ENCODE data around the gene SCARF2. TPM values are rescaled to one million over a fixed set of nuclear protein-coding genes. Genes with fewer than 3 reads are reported as not detected.
"Not testable (repeated sequence)": the region's sequence is repeated elsewhere in the genome, so short reads cannot be mapped to it uniquely, and the experiment has no call there.

Gene SCARF2
- total RNA-seq, 5 donors from 2014 or later (not counting 1 experiment from before 2014, with no cell fraction given): 1.6 to 3.1 (median 2.9) TPM

GRCh38 chr22:20386972-20387371 lies 50.7 kb downstream of the SCARF2 start:
- Histone ChIP-seq H3K27me3 (replicated peaks in 1 of 2; ENCODE audit: control insufficient read depth in 2 of 2, extremely low read depth in 1 of 2, insufficient read depth in 2 of 2, low read length in 1 of 2) (peaks cover 0 to 14% of the 10 kb centered on the region in 2 experiments), H3K4me1 (ENCODE audit: control insufficient read depth in 1 of 2, extremely low read depth in 1 of 2, insufficient read depth in 2 of 2, low read length in 2 of 2) (no peaks in the 10 kb centered on the region), H3K27ac (ENCODE audit: low read length) (no peak overlapping the region), H3K9me3 (no peaks in the 10 kb centered on the region), H3K4me3 (ENCODE audit: control insufficient read depth in 1 of 2, extremely low read depth in 1 of 2, low read length in 1 of 2) (no peak overlapping the region), H3K36me3 (ENCODE audit: control insufficient read depth in 2 of 2, extremely low read depth in 1 of 2, insufficient read depth in 1 of 2, low read length in 1 of 2) (no peaks in the 10 kb centered on the region)
- ATAC-seq (replicated peaks in 1 of 4) (no peak), DNase-seq (no peak)
- CTCF ChIA-PET: no interaction called here
- Mint-ChIP-seq H3K27me3 (peaks cover 0 to 8% of the 10 kb centered on the region in 2 donors), H3K27ac (no peak overlapping the region), H3K4me1 (no peaks in the 10 kb centered on the region), H3K4me3 (no peak overlapping the region), H3K9me3 (peaks cover 0 to 6% (median 4%) of the 10 kb centered on the region in 3 donors), H3K36me3 (no peaks in the 10 kb centered on the region)
- no CpG with 5 or more reads among the region's 4 CpGs for WGBS (ENCODE audit: insufficient coverage)
- POLR2A ChIA-PET: interaction anchor here in 1 of 2 donors (0.6 kb wide), 1 partner anchor 145 kb away, joined by 3 read pairs; no protein-coding TSS in a partner anchor

DNA sequence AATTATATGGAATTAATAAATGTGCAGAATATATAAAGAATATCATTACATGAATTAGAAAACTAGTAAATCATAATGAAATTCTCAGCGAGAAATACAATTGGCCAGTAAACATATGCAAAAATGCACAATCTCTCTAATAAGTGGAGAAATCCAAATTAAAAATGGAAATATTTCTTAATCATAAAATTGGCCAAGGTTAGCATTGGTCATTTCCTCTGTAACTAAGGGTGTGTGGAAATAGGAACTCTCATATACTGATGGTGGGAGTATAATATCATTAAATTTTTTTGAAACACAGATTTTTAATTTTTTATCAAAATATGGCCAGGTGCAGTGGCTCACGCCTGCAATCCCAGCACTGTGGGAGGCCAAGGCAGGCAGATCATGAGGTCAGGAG lies 51.3 kb downstream of the SCARF2 start:
- ATAC-seq (replicated peaks in 1 of 4): no peak
- no peaks in the 10 kb centered on the region for H3K36me3 ChIP-seq (ENCODE audit: control insufficient read depth in 2 of 2, extremely low read depth in 1 of 2, insufficient read depth in 1 of 2, low read length in 1 of 2)
- H3K4me1 ChIP-seq (ENCODE audit: control insufficient read depth in 1 of 2, extremely low read depth in 1 of 2, insufficient read depth in 2 of 2, low read length in 2 of 2): no peaks in the 10 kb centered on the region
- no peak overlapping the region for H3K4me3 ChIP-seq (ENCODE audit: control insufficient read depth in 1 of 2, extremely low read depth in 1 of 2, low read length in 1 of 2)
- peaks cover 0 to 14% of the 10 kb centered on the region in 2 experiments for H3K27me3 ChIP-seq (replicated peaks in 1 of 2; ENCODE audit: control insufficient read depth in 2 of 2, extremely low read depth in 1 of 2, insufficient read depth in 2 of 2, low read length in 1 of 2)
- Mint-ChIP-seq H3K4me1 (no peaks in the 10 kb centered on the region), H3K27me3 (peaks cover 0 to 8% of the 10 kb centered on the region in 2 donors), H3K36me3 (no peaks in the 10 kb centered on the region), H3K27ac (no peak overlapping the region), H3K9me3 (peaks cover 0 to 6% (median 4%) of the 10 kb centered on the region in 3 donors), H3K4me3 (no peak overlapping the region)
- no peak overlapping the region for H3K27ac ChIP-seq (ENCODE audit: low read length)
- ChIA-PET POLR2A (interaction anchor here in 1 of 2 donors (0.6 kb wide), 1 partner anchor 146 kb away, joined by 3 read pairs; no protein-coding TSS in a partner anchor), CTCF (no interaction called here)
- no peaks in the 10 kb centered on the region for H3K9me3 ChIP-seq
- 83% methylated on average over 1 of the region's 2 CpGs for WGBS (ENCODE audit: insufficient coverage)
- DNase-seq: no peak

- Mint-ChIP-seq H3K27me3 (peaks cover 0 to 8% of the 10 kb centered on the region in 2 donors), H3K4me1 (no peaks in the 10 kb centered on the region), H3K4me3 (no peak overlapping the region), H3K9me3 (peaks cover 0 to 6% (median 4%) of the 10 kb centered on the region in 3 donors), H3K36me3 (no peaks in the 10 kb centered on the region), H3K27ac (no peak overlapping the region)
- ChIA-PET CTCF (no interaction called here), POLR2A (no interaction called here)
- WGBS (ENCODE audit: insufficient coverage): 88% methylated on average over 6 of the region's 6 CpGs
- H3K36me3 ChIP-seq (ENCODE audit: control insufficient read depth in 2 of 2, extremely low read depth in 1 of 2, insufficient read depth in 1 of 2, low read length in 1 of 2): no peaks in the 10 kb centered on the region
- ATAC-seq (replicated peaks in 1 of 4): no peak
- DNase-seq: no peak
- H3K27me3 ChIP-seq (replicated peaks in 1 of 2; ENCODE audit: control insufficient read depth in 2 of 2, extremely low read depth in 1 of 2, insufficient read depth in 2 of 2, low read length in 1 of 2): peaks cover 0 to 14% of the 10 kb centered on the region in 2 experiments
- H3K4me3 ChIP-seq (ENCODE audit: control insufficient read depth in 1 of 2, extremely low read depth in 1 of 2, low read length in 1 of 2): no peak overlapping the region
- H3K9me3 ChIP-seq: no peaks in the 10 kb centered on the region
- H3K27ac ChIP-seq (ENCODE audit: low read length): no peak overlapping the region
- H3K4me1 ChIP-seq (ENCODE audit: control insufficient read depth in 1 of 2, extremely low read depth in 1 of 2, insufficient read depth in 2 of 2, low read length in 2 of 2): no peaks in the 10 kb centered on the region
Observed at GRCh38 chr22:20384865-20385264, 52.8 kb downstream of the SCARF2 start.

DNA sequence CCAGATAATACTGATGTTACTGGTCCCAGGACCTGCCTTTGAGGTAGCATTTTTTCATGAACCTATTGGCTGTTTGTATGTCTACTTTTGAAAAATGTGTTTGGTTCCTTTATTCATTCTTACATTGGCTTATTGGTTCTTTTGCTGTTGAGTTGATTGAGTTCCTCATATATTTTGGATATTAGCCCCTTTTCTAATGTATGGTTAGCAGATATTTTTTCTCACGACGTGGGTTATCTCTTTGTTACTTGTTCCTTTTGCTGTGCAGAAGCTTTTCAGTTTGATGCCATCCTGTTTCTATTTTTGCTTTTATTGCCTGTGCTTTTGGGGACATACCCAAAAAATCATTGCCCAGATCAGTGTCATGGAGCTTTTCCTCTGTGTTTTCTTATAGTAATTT lies 53.5 kb downstream of the SCARF2 start:
- H3K4me1 Mint-ChIP-seq: no peaks in the 10 kb centered on the region
- ChIA-PET CTCF (no interaction called here), POLR2A (no interaction called here)
- DNase-seq: no peak
- Histone ChIP-seq H3K4me1 (ENCODE audit: control insufficient read depth in 1 of 2, extremely low read depth in 1 of 2, insufficient read depth in 2 of 2, low read length in 2 of 2) (no peaks in the 10 kb centered on the region), H3K4me3 (ENCODE audit: control insufficient read depth in 1 of 2, extremely low read depth in 1 of 2, low read length in 1 of 2) (no peak overlapping the region), H3K27ac (ENCODE audit: low read length) (no peak overlapping the region), H3K9me3 (no peaks in the 10 kb centered on the region), H3K36me3 (ENCODE audit: control insufficient read depth in 2 of 2, extremely low read depth in 1 of 2, insufficient read depth in 1 of 2, low read length in 1 of 2) (no peaks in the 10 kb centered on the region), H3K27me3 (replicated peaks in 1 of 2; ENCODE audit: control insufficient read depth in 2 of 2, extremely low read depth in 1 of 2, insufficient read depth in 2 of 2, low read length in 1 of 2) (peaks cover 0 to 14% of the 10 kb centered on the region in 2 experiments)
- H3K27me3 Mint-ChIP-seq: peaks cover 0 to 8% of the 10 kb centered on the region in 2 donors
- no peaks in the 10 kb centered on the region for H3K36me3 Mint-ChIP-seq
- no peak overlapping the region for H3K4me3 Mint-ChIP-seq
- no peak overlapping the region for H3K27ac Mint-ChIP-seq
- peaks cover 0 to 4% (median 3%) of the 10 kb centered on the region in 3 donors for H3K9me3 Mint-ChIP-seq
- ATAC-seq (replicated peaks in 1 of 4): no peak
- no CpG with 5 or more reads among the region's 2 CpGs for WGBS (ENCODE audit: insufficient coverage)

GRCh38 chr22:20383538-20383937 lies 54.1 kb downstream of the SCARF2 start:
- 93% methylated on average over 5 of the region's 9 CpGs for WGBS (ENCODE audit: insufficient coverage)
- Mint-ChIP-seq H3K27ac (no peak overlapping the region), H3K36me3 (no peaks in the 10 kb centered on the region), H3K4me3 (no peak overlapping the region), H3K9me3 (no peaks in the 10 kb centered on the region), H3K4me1 (no peaks in the 10 kb centered on the region), H3K27me3 (peaks cover 0 to 8% of the 10 kb centered on the region in 2 donors)
- no peak for DNase-seq
- no peaks in the 10 kb centered on the region for H3K9me3 ChIP-seq
- H3K27ac ChIP-seq (ENCODE audit: low read length): no peak overlapping the region
- ChIA-PET POLR2A (no interaction called here), CTCF (no interaction called here)
- H3K36me3 ChIP-seq (ENCODE audit: control insufficient read depth in 2 of 2, extremely low read depth in 1 of 2, insufficient read depth in 1 of 2, low read length in 1 of 2): no peaks in the 10 kb centered on the region
- H3K4me1 ChIP-seq (ENCODE audit: control insufficient read depth in 1 of 2, extremely low read depth in 1 of 2, insufficient read depth in 2 of 2, low read length in 2 of 2): no peaks in the 10 kb centered on the region
- no peak overlapping the region for H3K4me3 ChIP-seq (ENCODE audit: control insufficient read depth in 1 of 2, extremely low read depth in 1 of 2, low read length in 1 of 2)
- H3K27me3 ChIP-seq (replicated peaks in 1 of 2; ENCODE audit: control insufficient read depth in 2 of 2, extremely low read depth in 1 of 2, insufficient read depth in 2 of 2, low read length in 1 of 2): peaks cover 0 to 14% of the 10 kb centered on the region in 2 experiments
- no peak for ATAC-seq (replicated peaks in 1 of 4)

DNA sequence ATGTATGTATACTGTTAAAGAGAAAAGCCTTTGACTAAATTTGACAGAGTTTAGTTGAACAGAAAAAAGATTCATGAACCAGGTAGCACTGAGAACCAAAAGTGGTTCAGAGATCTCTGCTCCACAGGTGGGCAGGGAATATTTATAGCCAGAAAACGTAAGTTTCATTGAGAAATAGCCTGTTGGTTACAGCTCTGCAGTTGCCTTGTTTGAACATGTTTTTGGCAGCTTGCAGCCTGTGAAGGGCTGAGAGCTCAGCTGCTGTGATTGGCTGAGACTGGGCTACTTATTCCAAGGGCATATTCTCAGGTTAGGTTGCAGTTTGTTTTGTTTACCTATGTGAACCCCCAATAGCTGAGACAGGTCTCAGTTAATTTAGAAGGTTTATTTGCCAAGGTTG lies 57.1 kb downstream of the SCARF2 start:
- H3K27ac Mint-ChIP-seq: no peak overlapping the region
- H3K4me3 Mint-ChIP-seq: no peak overlapping the region
- Histone ChIP-seq H3K27ac (ENCODE audit: low read length) (no peak overlapping the region), H3K36me3 (ENCODE audit: control insufficient read depth in 2 of 2, extremely low read depth in 1 of 2, insufficient read depth in 1 of 2, low read length in 1 of 2) (no peaks in the 10 kb centered on the region), H3K4me1 (ENCODE audit: control insufficient read depth in 1 of 2, extremely low read depth in 1 of 2, insufficient read depth in 2 of 2, low read length in 2 of 2) (no peaks in the 10 kb centered on the region), H3K9me3 (no peaks in the 10 kb centered on the region), H3K4me3 (ENCODE audit: control insufficient read depth in 1 of 2, extremely low read depth in 1 of 2, low read length in 1 of 2) (no peak overlapping the region), H3K27me3 (replicated peaks in 1 of 2; ENCODE audit: control insufficient read depth in 2 of 2, extremely low read depth in 1 of 2, insufficient read depth in 2 of 2, low read length in 1 of 2) (peaks cover 0 to 8% of the 10 kb centered on the region in 2 experiments)
- no peak for DNase-seq
- no peaks in the 10 kb centered on the region for H3K9me3 Mint-ChIP-seq
- H3K27me3 Mint-ChIP-seq: peaks cover 0 to 2% of the 10 kb centered on the region in 2 donors
- H3K4me1 Mint-ChIP-seq: no peaks in the 10 kb centered on the region
- ATAC-seq (replicated peaks in 1 of 4): no peak
- ChIA-PET CTCF (interaction anchor here in 1 of 2 donors (0.5 to 0.7 kb wide), 2 partner anchors 563 to 755 kb away, joined by 3 read pairs; no protein-coding TSS in a partner anchor), POLR2A (no interaction called here)
- 44% methylated on average over 1 of the region's 1 CpG for WGBS (ENCODE audit: insufficient coverage)
- H3K36me3 Mint-ChIP-seq: no peaks in the 10 kb centered on the region

DNA sequence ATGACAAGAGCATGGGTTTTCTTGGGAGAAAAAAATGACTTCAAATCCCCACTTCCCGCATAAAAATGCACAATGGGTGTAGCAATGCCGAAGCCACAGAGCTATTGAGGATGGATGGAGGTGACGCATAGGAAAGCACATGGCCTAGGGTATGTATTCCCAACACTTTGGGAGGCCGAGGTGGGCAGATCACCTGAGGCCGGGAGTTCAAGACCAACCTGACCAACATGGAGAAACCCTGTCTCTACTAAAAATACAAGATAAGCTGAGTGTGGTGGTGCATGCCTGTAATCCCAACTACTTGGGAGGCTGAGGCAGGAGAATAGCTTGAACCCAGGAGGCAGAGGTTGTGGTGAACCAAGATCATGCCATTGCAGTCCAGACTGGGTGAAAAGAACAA lies 58.9 kb downstream of the SCARF2 start:
- no CpG with 5 or more reads among the region's 5 CpGs for WGBS (ENCODE audit: insufficient coverage)

More for the DNA sequence above, 58.9 kb downstream of the SCARF2 start:
- H3K27me3 ChIP-seq (replicated peaks in 1 of 2; ENCODE audit: control insufficient read depth in 2 of 2, extremely low read depth in 1 of 2, insufficient read depth in 2 of 2, low read length in 1 of 2); H3K9me3 ChIP-seq; H3K27me3 Mint-ChIP-seq; H3K4me1 Mint-ChIP-seq; H3K4me1 ChIP-seq (ENCODE audit: control insufficient read depth in 1 of 2, extremely low read depth in 1 of 2, insufficient read depth in 2 of 2, low read length in 2 of 2); H3K27ac Mint-ChIP-seq; POLR2A ChIA-PET; H3K4me3 Mint-ChIP-seq; H3K27ac ChIP-seq (ENCODE audit: low read length); H3K9me3 Mint-ChIP-seq; CTCF ChIA-PET; H3K36me3 ChIP-seq (ENCODE audit: control insufficient read depth in 2 of 2, extremely low read depth in 1 of 2, insufficient read depth in 1 of 2, low read length in 1 of 2); ATAC-seq (replicated peaks in 1 of 4); H3K36me3 Mint-ChIP-seq; H3K4me3 ChIP-seq (ENCODE audit: control insufficient read depth in 1 of 2, extremely low read depth in 1 of 2, low read length in 1 of 2); DNase-seq: not testable (repeated sequence)
